Stimulated activated CD4-positive, alpha-beta T cell treated with anti-CD3 and anti-CD28 coated beads, TNF-alpha, amount 100 ng/mL, for 48 hours (primary cell): ENCODE measurements around the gene ILDR2.
"Not testable (repeated sequence)": the region's sequence is repeated elsewhere in the genome, so short reads cannot be mapped to it uniquely, and the experiment has no call there.

Source experiments
- DNase-seq, 3 donors: peaks; one replicate each; pipeline ENCODE4 v3.0.0-alpha.2; 2020; ENCODE audit warnings: low read depth in 3 of 3

The ILDR2 gene

GRCh38 chr1:166889776-166890175, 85.6 kb downstream of the ILDR2 start:
- DNase-seq, result no peak

- DNase-seq, result no peak
Observed at GRCh38 chr1:166888373-166889111, 86.8 kb downstream of the ILDR2 start.

- no peak for DNase-seq
Observed at GRCh38 chr1:166884971-166885370, 90.4 kb downstream of the ILDR2 start.

GRCh38 chr1:166884040-166884642, 91.2 kb downstream of the ILDR2 start:
- peak in 2 of 3 donors; percentile 3 to 33 for DNase-seq

GRCh38 chr1:166882893-166883292, 92.4 kb downstream of the ILDR2 start:
- no peak for DNase-seq

- not testable (repeated sequence) for DNase-seq
Observed at GRCh38 chr1:166878173-166878917, 97.0 kb downstream of the ILDR2 start.

GRCh38 chr1:166876540-166876838, 98.9 kb downstream of the ILDR2 start:
- DNase-seq, result no peak

- DNase-seq, result peak; percentile 96 to 98 (median 98)
Observed at GRCh38 chr1:166875734-166876539, 99.4 kb downstream of the ILDR2 start, which contains the start of gene TADA1. Gene TADA1, minus strand, starts transcription at chr1:166876264. Its CDS starts 31 bp downstream, at chr1:166876233.

- DNase-seq, result no peak
Observed at GRCh38 chr1:166875302-166875733, 100.0 kb downstream of the ILDR2 start.

GRCh38 chr1:166874464-166874863, 100.9 kb downstream of the ILDR2 start:
- no peak for DNase-seq

- DNase-seq, result no peak
Observed at GRCh38 chr1:166870584-166870983, 104.8 kb downstream of the ILDR2 start.

GRCh38 chr1:166869318-166870099, 105.8 kb downstream of the ILDR2 start:
- DNase-seq, result no peak

GRCh38 chr1:166868639-166869038, 106.7 kb downstream of the ILDR2 start:
- no peak for DNase-seq

- no peak for DNase-seq
Observed at GRCh38 chr1:166865926-166866325, 109.4 kb downstream of the ILDR2 start.

- no peak for DNase-seq
Observed at GRCh38 chr1:166859597-166859996, 115.7 kb downstream of the ILDR2 start.

GRCh38 chr1:166858726-166859419, 116.5 kb downstream of the ILDR2 start:
- no peak for DNase-seq
